ENCODE results near the gene TMEM132D.

The TMEM132D gene

GRCh38 chr12:129145381-129145780 lies 758.4 kb downstream of the TMEM132D start:
- no peak for DNase-seq

- DNase-seq = no peak
Observed at GRCh38 chr12:129138776-129139175, 765.0 kb downstream of the TMEM132D start.

GRCh38 chr12:129136694-129137325 lies 767.0 kb downstream of the TMEM132D start:
- no peak for DNase-seq

GRCh38 chr12:129127771-129128170 lies 776.1 kb downstream of the TMEM132D start:
- no peak for DNase-seq

GRCh38 chr12:129127211-129127610 lies 776.6 kb downstream of the TMEM132D start:
- no peak for DNase-seq

- no peak for DNase-seq
Observed at GRCh38 chr12:129119537-129119936, 784.3 kb downstream of the TMEM132D start.

GRCh38 chr12:129115558-129115957 lies 788.3 kb downstream of the TMEM132D start:
- DNase-seq = no peak

GRCh38 chr12:129110575-129110974 lies 793.2 kb downstream of the TMEM132D start:
- no peak for DNase-seq

- no peak for DNase-seq
Observed at GRCh38 chr12:129109174-129110001, 794.4 kb downstream of the TMEM132D start.

GRCh38 chr12:129106772-129107171 lies 797.1 kb downstream of the TMEM132D start:
- DNase-seq = no peak

- no peak for DNase-seq
Observed at GRCh38 chr12:129103231-129103630, 800.6 kb downstream of the TMEM132D start.

GRCh38 chr12:129102233-129102632 lies 801.6 kb downstream of the TMEM132D start:
- no peak for DNase-seq

GRCh38 chr12:129101816-129102215 lies 802.0 kb downstream of the TMEM132D start:
- DNase-seq = no peak

- DNase-seq = no peak
Observed at GRCh38 chr12:129101404-129101803, 802.4 kb downstream of the TMEM132D start.

GRCh38 chr12:129097451-129097850 lies 806.4 kb downstream of the TMEM132D start:
- DNase-seq = no peak

- no peak for DNase-seq
Observed at GRCh38 chr12:129096968-129097367, 806.9 kb downstream of the TMEM132D start.

- no peak for DNase-seq
Observed at GRCh38 chr12:129096184-129096583, 807.6 kb downstream of the TMEM132D start.

- DNase-seq = no peak
Observed at GRCh38 chr12:129089576-129089975, 814.2 kb downstream of the TMEM132D start.

GRCh38 chr12:129084875-129085826 lies 818.7 kb downstream of the TMEM132D start:
- no peak for DNase-seq

- no peak for DNase-seq
Observed at GRCh38 chr12:129083121-129083840, 820.5 kb downstream of the TMEM132D start.

- no peak for DNase-seq
Observed at GRCh38 chr12:129082441-129082840, 821.4 kb downstream of the TMEM132D start.

- DNase-seq = no peak
Observed at GRCh38 chr12:129081755-129082250, 822.0 kb downstream of the TMEM132D start.

Data from activated CD8-positive, alpha-beta memory T cell treated with anti-CD3 and anti-CD28 coated beads, Interleukin-2, amount 50 U/mL, for 4 hours (primary cell).